GM21526 (cell line): Measurements from ENCODE around the gene ZNF423.

ENCODE experiments used
- ATAC-seq: cut with Tn5 transposase; IDR thresholded peaks from one replicate; pipeline ENCODE4 v1.9.1; 2021; ENCODE audit warnings: moderate library complexity; ENCODE audit not compliant: unreplicated experiment, low FRiP score

The ZNF423 gene

DNA sequence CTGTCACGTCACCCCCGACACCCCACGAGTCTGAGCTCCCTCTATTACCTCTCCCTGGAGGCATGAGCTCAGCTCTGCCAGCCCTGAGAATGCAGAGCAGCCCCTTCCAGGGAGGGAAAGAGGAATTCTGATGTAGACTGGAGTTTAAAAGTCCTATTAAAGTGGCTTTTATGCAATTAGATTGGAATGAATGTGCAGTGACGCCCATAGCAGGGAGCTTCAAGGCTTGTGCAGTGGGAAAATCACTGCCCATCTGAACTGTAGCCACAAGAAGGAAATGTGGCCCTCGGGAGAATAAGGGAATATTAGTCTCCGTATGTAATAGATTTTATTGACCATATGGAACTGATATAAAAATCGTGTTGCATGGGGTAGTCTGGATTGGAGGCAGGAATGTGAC is 66.9 kb downstream of the ZNF423 start:
- no peak for ATAC-seq

DNA sequence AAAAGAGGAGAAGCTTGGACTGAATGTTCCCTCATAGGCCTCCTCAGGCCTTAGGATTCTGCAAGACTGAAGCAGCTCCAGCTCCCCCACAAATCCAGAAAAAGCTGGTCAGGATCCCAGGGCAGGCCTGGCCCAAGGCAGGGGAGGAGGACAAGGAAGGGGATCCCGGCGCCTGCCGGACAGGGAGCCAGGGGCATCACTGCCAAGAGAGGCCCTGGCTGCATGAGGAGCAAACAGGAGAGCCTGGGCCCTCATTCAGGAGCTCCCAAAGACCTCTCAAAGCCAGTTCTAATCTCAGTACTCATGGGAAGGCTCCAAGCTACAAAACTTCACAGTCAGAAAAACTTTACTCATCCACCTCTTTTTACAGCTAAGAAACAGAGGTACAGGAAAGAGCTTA is 67.3 kb downstream of the ZNF423 start:
- ATAC-seq, result no peak

DNA sequence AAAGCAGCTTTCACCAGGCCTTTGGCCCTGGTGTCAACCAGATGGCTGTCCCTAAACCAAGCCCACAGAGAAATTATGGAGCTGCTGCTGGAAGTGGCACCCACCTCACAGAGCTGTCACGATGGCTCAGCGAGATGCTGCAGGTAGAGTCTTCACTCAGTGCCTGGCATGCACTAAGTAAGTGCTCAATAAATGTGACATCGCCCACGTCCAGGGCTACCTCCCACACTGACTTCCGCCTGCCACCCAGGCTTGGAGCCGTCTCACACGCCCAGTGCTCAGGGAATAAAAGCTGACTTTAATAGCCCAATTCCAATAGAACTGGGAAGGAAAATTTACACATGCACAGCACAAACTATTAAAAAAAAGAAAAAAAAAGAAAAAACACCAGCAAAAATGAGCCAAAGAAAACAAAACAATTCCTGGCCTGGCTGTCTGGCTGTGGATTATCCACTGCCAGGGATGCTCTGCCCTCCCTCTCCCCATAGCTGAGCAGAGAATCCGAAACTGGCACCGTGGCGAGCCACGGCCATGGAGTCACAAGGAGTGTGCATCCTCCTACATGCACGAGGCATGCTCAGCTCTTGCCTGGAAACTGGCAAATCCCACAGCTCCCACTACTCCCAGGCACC is 68.9 kb downstream of the ZNF423 start:
- no peak for ATAC-seq

DNA sequence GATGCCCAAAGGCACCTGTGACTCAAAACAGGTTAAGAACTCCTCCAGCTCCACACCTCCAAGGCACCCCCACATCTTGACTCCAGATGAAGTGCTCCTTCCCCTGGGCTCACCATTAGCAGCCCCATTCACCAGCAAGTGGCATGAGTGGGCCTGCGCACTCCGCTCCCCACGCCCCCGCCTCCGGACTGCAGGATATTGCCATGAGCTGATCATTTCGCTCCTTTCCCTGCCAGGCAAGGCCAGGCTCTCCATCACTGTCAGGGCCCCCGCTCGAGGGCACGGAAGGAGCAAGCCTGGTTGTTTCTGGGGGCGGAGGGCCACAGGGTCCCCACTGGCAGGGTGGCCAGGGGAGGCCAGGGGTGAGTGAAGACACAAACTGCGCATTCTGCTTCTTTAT is 69.9 kb downstream of the ZNF423 start:
- no peak for ATAC-seq

DNA sequence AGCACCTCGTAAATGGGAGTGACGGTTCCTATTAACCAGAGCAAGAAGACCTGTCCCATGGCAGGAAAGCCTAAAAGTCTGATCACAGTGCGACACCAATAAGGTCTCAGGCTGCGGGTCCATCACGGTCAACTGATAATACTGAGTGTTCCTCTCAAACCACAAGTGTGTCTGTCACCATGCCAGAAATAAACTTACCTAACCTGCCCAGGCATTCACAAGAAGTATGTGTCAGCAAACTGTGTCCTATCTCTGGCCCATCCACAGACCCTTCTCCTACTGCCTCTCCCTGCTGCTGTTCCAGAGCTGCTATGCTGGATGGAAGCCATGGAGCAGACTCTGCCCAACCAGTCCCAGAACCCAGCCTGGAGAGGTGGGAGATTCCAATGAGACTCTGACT is 73.5 kb downstream of the ZNF423 start:
- ATAC-seq, result no peak

DNA sequence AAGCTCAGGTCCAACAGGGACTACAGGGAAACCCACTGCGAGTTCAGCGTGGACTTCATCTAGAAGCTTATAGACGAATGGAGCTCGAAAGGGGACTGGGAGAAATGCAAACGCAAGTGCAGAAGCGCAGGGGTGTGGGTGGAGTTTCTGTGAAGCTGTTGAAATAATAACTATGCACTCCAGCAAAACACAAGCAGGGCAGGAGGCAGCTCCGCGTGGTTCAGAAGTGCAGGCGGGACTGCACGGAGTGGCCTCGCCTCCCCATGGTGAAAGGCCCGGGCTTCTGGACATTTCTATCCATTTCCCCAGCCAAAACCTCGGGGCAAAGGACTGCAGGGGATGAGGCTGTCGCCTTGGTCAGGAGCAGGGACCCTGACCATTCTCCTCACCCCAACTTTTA is 74.5 kb downstream of the ZNF423 start:
- ATAC-seq, result no peak

DNA sequence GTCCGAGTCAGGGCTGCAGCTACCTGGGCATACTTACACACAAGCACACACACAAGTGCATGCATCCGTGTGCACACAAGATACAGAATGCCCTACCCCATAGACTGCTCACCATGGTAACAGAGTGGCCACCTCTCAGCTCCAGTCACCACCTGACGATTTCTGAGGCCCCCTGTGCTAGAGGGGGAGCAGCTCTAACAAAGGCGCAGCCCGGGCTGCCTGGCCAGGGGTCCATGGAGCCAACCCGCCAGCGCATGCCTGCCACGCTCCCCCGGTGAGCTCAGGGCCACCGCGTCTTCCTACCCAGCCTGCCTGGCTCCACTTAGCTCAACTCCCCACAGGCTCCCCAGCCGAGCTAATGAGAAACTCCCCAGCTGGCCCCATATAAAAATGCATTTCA is 75.5 kb downstream of the ZNF423 start:
- ATAC-seq, result no peak

DNA sequence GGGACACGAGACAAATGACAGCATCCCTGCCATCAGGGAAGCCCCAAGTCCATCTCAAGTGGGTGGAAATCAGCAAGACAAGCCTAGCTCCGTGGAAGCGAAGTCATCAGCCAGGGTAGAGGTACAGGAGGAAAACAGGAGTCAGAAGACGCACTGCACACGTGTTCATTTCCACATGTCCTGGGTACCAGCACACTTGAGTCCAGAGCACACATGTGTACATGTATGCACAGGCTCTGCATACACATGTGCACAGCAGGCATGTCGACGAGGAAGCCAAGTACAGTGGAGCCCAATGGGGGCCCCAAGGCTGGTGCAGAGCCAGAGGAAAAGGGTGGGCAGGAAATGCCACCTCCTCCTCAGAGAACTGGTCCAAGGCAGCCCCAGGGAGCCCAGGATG is 75.9 kb downstream of the ZNF423 start:
- ATAC-seq, result no peak

- no peak for ATAC-seq
Measured at GRCh38 chr16:49778202-49778930, 77.5 kb downstream of the ZNF423 start.

DNA sequence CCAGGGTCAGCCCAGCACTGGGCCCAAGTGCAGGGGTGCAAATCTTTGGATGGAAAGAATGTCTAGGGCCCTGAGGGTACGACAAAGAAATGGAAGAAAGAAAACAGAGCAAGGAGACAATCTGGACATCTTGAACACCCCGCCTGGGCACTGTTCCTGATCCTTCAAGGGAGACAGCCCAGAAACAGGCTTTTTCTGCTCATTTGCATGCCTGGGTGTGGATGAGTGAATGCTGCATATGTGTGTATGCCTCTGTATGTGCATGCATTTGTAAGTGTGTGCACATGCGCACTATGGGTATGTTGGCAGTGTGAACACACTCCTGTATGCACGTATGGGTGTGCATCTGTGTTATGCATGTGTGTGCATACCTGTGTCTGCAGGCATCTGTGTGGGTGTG is 79.2 kb downstream of the ZNF423 start:
- no peak for ATAC-seq

DNA sequence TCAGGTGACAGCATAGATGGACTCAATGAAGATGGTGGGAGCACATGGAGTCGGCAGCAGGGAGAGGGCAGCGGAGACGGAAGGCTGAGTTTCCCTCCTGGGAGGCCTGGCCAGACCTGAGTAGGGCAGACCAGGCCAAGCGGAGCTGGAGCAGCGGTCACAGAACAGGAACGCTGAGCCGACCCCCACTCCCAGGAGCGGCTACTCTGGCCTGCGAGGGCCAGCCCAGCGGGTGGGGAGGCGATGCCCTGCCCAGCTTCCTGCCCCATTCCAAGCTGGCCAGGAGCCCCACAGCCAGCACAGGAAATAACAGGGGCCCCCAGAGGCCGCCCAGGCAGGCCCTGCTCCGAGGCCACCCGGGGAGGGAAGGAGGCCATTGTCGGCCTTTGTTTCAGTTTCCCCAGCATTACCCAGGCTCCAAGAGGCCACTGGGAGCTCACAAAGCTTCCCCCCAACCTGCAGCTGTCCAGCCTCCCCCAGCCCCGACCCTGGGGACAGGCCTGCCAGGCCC is 79.8 kb downstream of the ZNF423 start:
- ATAC-seq, result no peak

DNA sequence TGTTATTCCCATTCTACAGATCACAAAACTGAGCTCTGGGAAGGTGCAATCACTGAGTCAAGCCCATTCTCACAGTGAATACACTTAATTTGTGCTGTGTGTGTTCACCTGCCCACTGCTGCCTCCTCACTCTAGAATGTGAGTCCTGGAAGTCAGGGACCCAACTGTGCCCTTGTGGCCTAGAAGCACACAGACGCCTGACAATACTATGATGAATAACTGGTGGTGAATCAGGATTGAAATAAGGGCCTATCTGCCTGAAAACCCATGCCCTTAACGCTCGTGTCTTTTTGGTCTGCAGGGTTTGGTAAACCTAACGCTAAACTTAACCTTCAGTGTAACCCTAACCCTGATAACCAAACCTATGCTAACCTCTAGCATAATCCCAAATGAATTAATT is 80.3 kb downstream of the ZNF423 start:
- ATAC-seq, result no peak

DNA sequence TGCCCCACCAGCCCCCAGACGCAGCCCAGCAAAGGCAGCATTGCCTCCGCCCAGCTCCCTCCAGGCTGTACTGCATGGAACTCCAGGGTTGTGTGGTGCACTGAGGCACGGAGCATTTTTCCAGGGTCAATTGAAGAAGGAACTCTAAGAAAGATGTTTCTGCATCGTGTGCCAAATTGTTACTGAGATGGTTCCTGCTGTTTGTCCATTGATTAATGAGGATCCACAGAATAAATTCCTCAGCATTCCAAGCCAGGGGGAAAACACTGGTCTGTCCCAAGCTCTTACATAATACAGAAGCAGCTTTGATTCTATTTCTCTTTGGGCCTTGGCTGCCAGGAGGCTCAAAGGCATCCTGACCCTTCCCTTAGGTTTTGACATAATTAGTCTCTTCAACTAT is 80.9 kb downstream of the ZNF423 start:
- no peak for ATAC-seq

GRCh38 chr16:49773534-49774475 is 82.1 kb downstream of the ZNF423 start:
- ATAC-seq, result no peak

- ATAC-seq, result no peak
Measured at GRCh38 chr16:49767998-49768397, 87.9 kb downstream of the ZNF423 start.

GRCh38 chr16:49767414-49767813 is 88.5 kb downstream of the ZNF423 start:
- ATAC-seq, result no peak

- no peak for ATAC-seq
Measured at GRCh38 chr16:49766225-49766624, 89.7 kb downstream of the ZNF423 start.

GRCh38 chr16:49763826-49764225 is 92.1 kb downstream of the ZNF423 start:
- no peak for ATAC-seq

GRCh38 chr16:49760815-49761214 is 95.1 kb downstream of the ZNF423 start:
- no peak for ATAC-seq

GRCh38 chr16:49757559-49758069 is 98.3 kb downstream of the ZNF423 start:
- ATAC-seq, result no peak
